HEK293 (cell line): ENCODE data around the gene JPH3.

ENCODE experiments used
- CTCF ChIA-PET: fragments of 350-600 bp; formaldehyde crosslinking; extraction: SDS; loops from one replicate; lab custom pipeline; 2021; ENCODE audit warnings: antibody characterized with exemption; lab: Yijun Ruan, JAX
- POLR2A ChIA-PET: fragments of 300-600 bp; formaldehyde crosslinking; extraction: SDS; loops from one replicate; lab custom pipeline; 2020; ENCODE audit warnings: antibody characterized with exemption, inconsistent platforms; lab: Yijun Ruan, JAX
- H3K27ac ChIP-seq: fragments of 200-500 bp; sonication (Bioruptor generic); 2 replicates; pipeline ENCODE4 v1.5.1; 2014; ENCODE audit warnings: low read depth, low read length, control low read depth, inconsistent platforms; ENCODE audit errors: extremely low read depth
- H3K36me3 ChIP-seq, 2 experiments: fragments of 200-500 bp in 1 of 2; sonication (Bioruptor generic) in 1 of 2; 1 replicate in 1 of 2; 2 replicates in 1 of 2; pipeline ENCODE4 v1.5.1; 2014 to 2017; ENCODE audit warnings: inconsistent platforms in 2 of 2, low read length in 2 of 2; ENCODE audit not compliant: control insufficient read depth in 2 of 2, insufficient read depth in 1 of 2
- H3K4me1 ChIP-seq: fragments of 200-500 bp; sonication (Bioruptor generic); 2 replicates; pipeline ENCODE4 v1.5.1; 2014; ENCODE audit warnings: mild to moderate bottlenecking, low read length, inconsistent platforms; ENCODE audit not compliant: control insufficient read depth, insufficient read depth
- H3K4me3 ChIP-seq: 2 replicates; pipeline ENCODE4 v1.5.1; 2011; ENCODE audit warnings: low read depth, mild to moderate bottlenecking, control low read depth, low read length, moderate library complexity
- H3K9me3 ChIP-seq: fragments of 200-500 bp; sonication (Bioruptor generic); 2 replicates; pipeline ENCODE4 v1.5.1; 2014; ENCODE audit warnings: low read depth, low read length, inconsistent platforms; ENCODE audit not compliant: control insufficient read depth, insufficient read depth
- GLIS1 ChIP-seq: fragments of 450-650 bp; formaldehyde crosslinking; IDR thresholded peaks from 2 replicates; pipeline ENCODE4 v1.5.1; 2016; ENCODE audit warnings: missing biosample characterization, missing genetic modification characterization
- INSM2 ChIP-seq: fragments of 450-650 bp; formaldehyde crosslinking; IDR thresholded peaks from 2 replicates; pipeline ENCODE4 v1.5.1; 2016; ENCODE audit warnings: missing biosample characterization, missing genetic modification characterization
- KLF1 ChIP-seq: fragments of 450-650 bp; formaldehyde crosslinking; IDR thresholded peaks from 2 replicates; pipeline ENCODE4 v1.5.1; 2016; ENCODE audit warnings: missing biosample characterization, missing genetic modification characterization
- MZF1 ChIP-seq: fragments of 450-650 bp; formaldehyde crosslinking; IDR thresholded peaks from 2 replicates; pipeline ENCODE4 v1.5.1; 2017; ENCODE audit warnings: missing biosample characterization, missing genetic modification characterization, borderline replicate concordance
- SALL2 ChIP-seq: fragments of 450-650 bp; formaldehyde crosslinking; IDR thresholded peaks from 2 replicates; pipeline ENCODE4 v1.5.0; 2017; ENCODE audit warnings: missing biosample characterization, mild to moderate bottlenecking, missing genetic modification characterization, borderline replicate concordance
- SETDB1 ChIP-seq: IDR thresholded peaks from one replicate; pipeline ENCODE4 v1.6.1; 2017; ENCODE audit warnings: mild to moderate bottlenecking, low read length, moderate library complexity, mixed read lengths; ENCODE audit not compliant: insufficient read length
- ZBTB10 ChIP-seq: fragments of 450-650 bp; formaldehyde crosslinking; IDR thresholded peaks from 2 replicates; pipeline ENCODE4 v1.5.1; 2016; ENCODE audit warnings: missing biosample characterization, missing genetic modification characterization
- ZBTB7A ChIP-seq: fragments of 450-650 bp; formaldehyde crosslinking; IDR thresholded peaks from 2 replicates; pipeline ENCODE4 v1.5.1; 2016; ENCODE audit warnings: low read depth, missing biosample characterization, missing genetic modification characterization
- ZBTB8A ChIP-seq: fragments of 450-650 bp; formaldehyde crosslinking; IDR thresholded peaks from 2 replicates; pipeline ENCODE4 v1.5.1; 2016; ENCODE audit warnings: missing biosample characterization, missing genetic modification characterization
- ZFP69B ChIP-seq: fragments of 450-650 bp; formaldehyde crosslinking; IDR thresholded peaks from 2 replicates; pipeline ENCODE4 v1.5.1; 2016; ENCODE audit warnings: missing biosample characterization, missing genetic modification characterization
- ZIC2 ChIP-seq: fragments of 450-650 bp; formaldehyde crosslinking; IDR thresholded peaks from 2 replicates; pipeline ENCODE4 v1.5.1; 2016; ENCODE audit warnings: missing biosample characterization, missing genetic modification characterization
- ZNF10 ChIP-seq: fragments of 450-650 bp; formaldehyde crosslinking; IDR thresholded peaks from 2 replicates; pipeline ENCODE4 v1.5.1; 2017; ENCODE audit warnings: missing biosample characterization, missing genetic modification characterization
- ZNF155 ChIP-seq: fragments of 450-650 bp; formaldehyde crosslinking; IDR thresholded peaks from 2 replicates; pipeline ENCODE4 v1.5.1; 2016; ENCODE audit warnings: missing biosample characterization, missing genetic modification characterization
- ZNF18 ChIP-seq: fragments of 450-650 bp; formaldehyde crosslinking; IDR thresholded peaks from 2 replicates; pipeline ENCODE4 v1.5.1; 2016; ENCODE audit warnings: missing biosample characterization, missing genetic modification characterization
- ZNF202 ChIP-seq: fragments of 450-650 bp; formaldehyde crosslinking; IDR thresholded peaks from 2 replicates; pipeline ENCODE4 v1.5.1; 2016; ENCODE audit warnings: missing biosample characterization, missing genetic modification characterization, borderline replicate concordance
- ZNF341 ChIP-seq: fragments of 450-650 bp; formaldehyde crosslinking; IDR thresholded peaks from 2 replicates; pipeline ENCODE4; 2016; ENCODE audit warnings: low read depth, missing biosample characterization, missing genetic modification characterization
- ZNF416 ChIP-seq: fragments of 450-650 bp; formaldehyde crosslinking; IDR thresholded peaks from 2 replicates; pipeline ENCODE4 v1.5.1; 2016; ENCODE audit warnings: missing biosample characterization, missing genetic modification characterization
- ZNF473 ChIP-seq: fragments of 450-650 bp; formaldehyde crosslinking; IDR thresholded peaks from 2 replicates; pipeline ENCODE4 v1.5.1; 2017; ENCODE audit warnings: missing biosample characterization, missing genetic modification characterization
- ZNF514 ChIP-seq: fragments of 450-650 bp; formaldehyde crosslinking; IDR thresholded peaks from 2 replicates; pipeline ENCODE4 v1.5.1; 2016; ENCODE audit warnings: missing biosample characterization, missing genetic modification characterization
- ZNF529 ChIP-seq: fragments of 450-650 bp; formaldehyde crosslinking; IDR thresholded peaks from 2 replicates; pipeline ENCODE4 v1.5.1; 2017; ENCODE audit warnings: missing genetic modification characterization, missing biosample characterization; ENCODE audit not compliant: insufficient replicate concordance
- ZNF555 ChIP-seq: fragments of 450-650 bp; formaldehyde crosslinking; conservative IDR thresholded peaks from 2 replicates; pipeline ENCODE4 v1.5.1; 2017; ENCODE audit warnings: missing biosample characterization, mild to moderate bottlenecking, missing genetic modification characterization, inconsistent platforms
- ZNF629 ChIP-seq: fragments of 450-650 bp; formaldehyde crosslinking; IDR thresholded peaks from 2 replicates; pipeline ENCODE4 v1.5.1; 2017; ENCODE audit warnings: missing biosample characterization, missing genetic modification characterization
- ZNF701 ChIP-seq: fragments of 450-650 bp; formaldehyde crosslinking; IDR thresholded peaks from 2 replicates; pipeline ENCODE4 v1.5.1; 2016; ENCODE audit warnings: missing biosample characterization, missing genetic modification characterization
- ZNF704 ChIP-seq: fragments of 450-650 bp; formaldehyde crosslinking; IDR thresholded peaks from 2 replicates; pipeline ENCODE4 v1.5.1; 2016; ENCODE audit warnings: missing biosample characterization, missing genetic modification characterization

Gene JPH3

GRCh38 chr16:87570572-87570937, 31.8 kb upstream of the JPH3 start:
- CTCF ChIA-PET, result interaction anchor here (0.6 to 3.6 kb wide), 13 partner anchors 9 to 176 kb away, joined by 3 to 31 read pairs (median 4); no protein-coding TSS in a partner anchor
- POLR2A ChIA-PET, result interaction anchor here (1.3 kb wide), 1 partner anchor 9 kb away, joined by 6 read pairs; no protein-coding TSS in a partner anchor
- Histone ChIP-seq H3K4me1 (no peaks in the 10 kb centered on the region), H3K9me3 (no peaks in the 10 kb centered on the region), H3K27ac (no peak overlapping the region), H3K36me3 (no peaks in the 10 kb centered on the region), H3K4me3 (no peak overlapping the region)
- TF ChIP-seq ZBTB10 (tag by site-specific recombination) (no peak), ZNF416 (tag by site-specific recombination) (no peak), KLF1 (peak; percentile 47; the same call in 1 of the 2 replicates), ZNF701 (tag by site-specific recombination) (no peak), ZNF529 (tag by site-specific recombination) (no peak), ZNF473 (tag by site-specific recombination) (no peak), GLIS1 (tag by site-specific recombination) (no peak)
- TF ChIP-seq, all 188 proteins: peak for 1

GRCh38 chr16:87570938-87571867, 31.1 kb upstream of the JPH3 start:
- no peaks in the 10 kb centered on the region for H3K4me1 ChIP-seq
- ChIA-PET CTCF (interaction anchor here (0.6 to 3.6 kb wide), 34 partner anchors 9 to 1488 kb away, joined by 3 to 31 read pairs (median 4); no protein-coding TSS in a partner anchor), POLR2A (interaction anchor here (1.3 kb wide), 1 partner anchor 9 kb away, joined by 6 read pairs; no protein-coding TSS in a partner anchor)
- no peaks in the 10 kb centered on the region for H3K9me3 ChIP-seq
- H3K36me3 ChIP-seq, result no peaks in the 10 kb centered on the region
- no peak overlapping the region for H3K4me3 ChIP-seq
- TF ChIP-seq ZNF202 (no peak), ZNF341 (peak; percentile 45; the same call in 1 of the 2 replicates)
- H3K27ac ChIP-seq, result no peak overlapping the region

GRCh38 chr16:87571868-87572244, 30.5 kb upstream of the JPH3 start:
- Histone ChIP-seq H3K9me3 (no peaks in the 10 kb centered on the region), H3K27ac (no peak overlapping the region), H3K4me1 (no peaks in the 10 kb centered on the region), H3K4me3 (no peak overlapping the region), H3K36me3 (no peaks in the 10 kb centered on the region)
- ChIA-PET POLR2A (interaction anchor here (1.3 kb wide), 1 partner anchor 10 kb away, joined by 6 read pairs; no protein-coding TSS in a partner anchor), CTCF (interaction anchor here (0.8 to 3.6 kb wide), 20 partner anchors 10 to 177 kb away, joined by 3 to 31 read pairs (median 5); no protein-coding TSS in a partner anchor)
- TF ChIP-seq ZNF629 (tag by site-specific recombination) (no peak), ZNF555 (no peak), SETDB1 (no peak), INSM2 (no peak), ZNF10 (no peak), ZBTB8A (tag by site-specific recombination) (no peak), MZF1 (tag by site-specific recombination) (no peak), SALL2 (tag by site-specific recombination) (no peak), ZNF18 (tag by site-specific recombination) (no peak), ZNF514 (no peak), ZNF155 (tag by site-specific recombination) (no peak), ZNF704 (no peak), ZFP69B (tag by site-specific recombination) (no peak), ZIC2 (tag by site-specific recombination) (no peak), ZBTB7A (tag by site-specific recombination) (no peak)
